GM10248 (cell line): ENCODE measurements around the gene CST6.

ENCODE experiments used
- CTCF ChIA-PET: fragments of 300-600 bp; sonication (Branson Sonifier 250); formaldehyde crosslinking; extraction: SDS; loops from one replicate; lab custom pipeline; 2021; ENCODE audit warnings: antibody characterized with exemption; lab: Yijun Ruan, JAX
- POLR2A ChIA-PET: fragments of 350-650 bp; sonication (Branson Sonifier 250); formaldehyde crosslinking; extraction: SDS; loops from one replicate; lab custom pipeline; 2020; ENCODE audit warnings: antibody characterized with exemption; lab: Yijun Ruan, JAX
- DNase-seq: peaks from one replicate; pipeline ENCODE4 v3.0.0; 2012; ENCODE audit errors: extremely low spot score
- TF ChIP-seq, protein P1 (sequence below): IDR thresholded peaks from 2 replicates; pipeline ENCODE4 v1.5.1; 2012; ENCODE audit warnings: mild to moderate bottlenecking, low read depth; ENCODE audit errors: extremely low read depth, missing control alignments, control extremely low read depth

The CST6 gene

DNA sequence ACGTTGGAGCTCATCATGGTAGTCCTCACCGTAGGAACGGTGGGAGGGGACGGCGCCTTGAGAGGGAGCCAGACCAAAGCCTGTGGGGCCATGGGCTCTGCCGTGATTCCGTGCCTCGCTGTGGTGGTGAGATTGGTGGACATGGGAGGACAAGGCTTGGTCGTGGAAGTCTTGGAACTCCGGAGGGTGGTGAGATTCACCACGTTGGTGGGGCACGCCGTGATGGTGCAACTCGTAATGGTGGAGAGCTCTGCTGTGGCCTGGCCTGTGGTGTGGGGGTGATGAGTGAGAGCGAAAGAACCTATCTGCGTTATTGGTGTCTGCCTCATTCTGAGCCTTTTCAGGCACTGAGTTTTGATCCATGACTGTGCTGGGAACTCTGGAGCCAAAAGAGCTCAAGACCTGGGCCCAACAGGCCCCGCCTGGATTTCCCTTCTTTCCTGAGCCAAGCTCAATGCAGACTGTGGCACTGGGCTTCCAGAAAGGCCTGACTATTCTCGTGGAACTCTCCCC lies 14.3 kb downstream of the CST6 start, which contains the start of gene CATSPER1:
Gene CATSPER1, minus strand, starts transcription at position 463 of the 513 bp plus-strand sequence. Its CDS starts 100 bp downstream, at position 363.
- ChIA-PET POLR2A (no interaction called here), CTCF (interaction anchor here (1.5 to 3.8 kb wide), 3 partner anchors 19 to 141 kb away, joined by 3 to 25 read pairs (median 10); no protein-coding TSS in a partner anchor)
- TF ChIP-seq, protein P1, sequence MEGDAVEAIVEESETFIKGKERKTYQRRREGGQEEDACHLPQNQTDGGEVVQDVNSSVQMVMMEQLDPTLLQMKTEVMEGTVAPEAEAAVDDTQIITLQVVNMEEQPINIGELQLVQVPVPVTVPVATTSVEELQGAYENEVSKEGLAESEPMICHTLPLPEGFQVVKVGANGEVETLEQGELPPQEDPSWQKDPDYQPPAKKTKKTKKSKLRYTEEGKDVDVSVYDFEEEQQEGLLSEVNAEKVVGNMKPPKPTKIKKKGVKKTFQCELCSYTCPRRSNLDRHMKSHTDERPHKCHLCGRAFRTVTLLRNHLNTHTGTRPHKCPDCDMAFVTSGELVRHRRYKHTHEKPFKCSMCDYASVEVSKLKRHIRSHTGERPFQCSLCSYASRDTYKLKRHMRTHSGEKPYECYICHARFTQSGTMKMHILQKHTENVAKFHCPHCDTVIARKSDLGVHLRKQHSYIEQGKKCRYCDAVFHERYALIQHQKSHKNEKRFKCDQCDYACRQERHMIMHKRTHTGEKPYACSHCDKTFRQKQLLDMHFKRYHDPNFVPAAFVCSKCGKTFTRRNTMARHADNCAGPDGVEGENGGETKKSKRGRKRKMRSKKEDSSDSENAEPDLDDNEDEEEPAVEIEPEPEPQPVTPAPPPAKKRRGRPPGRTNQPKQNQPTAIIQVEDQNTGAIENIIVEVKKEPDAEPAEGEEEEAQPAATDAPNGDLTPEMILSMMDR, result no peak
- no peak for DNase-seq

DNA sequence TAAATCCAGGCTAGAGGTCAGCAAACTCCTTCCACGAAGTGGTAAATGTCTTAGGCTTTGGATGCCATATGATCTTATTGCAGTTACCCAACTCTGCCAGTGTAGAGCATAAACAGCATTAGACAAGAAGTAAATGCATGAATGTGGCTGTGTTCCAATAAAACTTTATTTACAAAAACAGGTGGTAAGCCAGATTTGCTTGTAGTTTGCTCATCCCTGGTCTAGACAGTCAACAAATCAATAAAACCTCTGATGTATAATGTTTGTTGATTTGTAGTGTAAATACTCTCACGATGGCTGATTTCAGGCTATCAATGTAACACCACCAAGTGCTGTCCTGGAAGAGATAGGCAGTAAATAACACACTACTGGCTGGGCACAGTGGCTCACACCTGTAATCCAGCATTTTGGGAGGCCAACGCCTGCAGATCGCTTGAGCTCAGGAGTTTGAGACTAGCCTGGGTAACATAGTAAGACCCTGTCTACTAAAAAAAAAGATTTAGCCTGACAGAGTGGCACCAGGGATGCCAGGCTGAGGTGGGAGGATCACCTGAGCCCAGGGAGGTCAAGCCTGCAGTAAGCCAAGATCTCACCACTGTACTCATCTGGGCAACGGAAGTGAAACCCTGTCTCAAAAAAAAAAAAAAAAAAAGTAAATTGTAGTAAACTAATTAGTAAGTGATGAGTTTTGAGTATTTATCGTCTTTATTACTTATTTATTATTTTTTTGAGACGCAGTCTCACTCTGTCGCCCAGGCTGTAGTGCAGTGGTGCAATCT lies 21.3 kb downstream of the CST6 start:
- ChIA-PET CTCF (interaction anchor here (8.0 kb wide), 1 partner anchor 13 kb away, joined by 52 read pairs; no protein-coding TSS in a partner anchor), POLR2A (no interaction called here)
- no peak for DNase-seq
- TF ChIP-seq, protein P1, result no peak

GRCh38 chr11:66035653-66036333 lies 24.0 kb downstream of the CST6 start:
- no peak for DNase-seq
- ChIA-PET POLR2A (no interaction called here), CTCF (interaction anchor here (0.6 to 8.0 kb wide), 6 partner anchors 10 to 324 kb away, joined by 3 to 52 read pairs (median 4); partner anchors contain the start of genes KAT5 and SF3B2)
- TF ChIP-seq, protein P1, result no peak

DNA sequence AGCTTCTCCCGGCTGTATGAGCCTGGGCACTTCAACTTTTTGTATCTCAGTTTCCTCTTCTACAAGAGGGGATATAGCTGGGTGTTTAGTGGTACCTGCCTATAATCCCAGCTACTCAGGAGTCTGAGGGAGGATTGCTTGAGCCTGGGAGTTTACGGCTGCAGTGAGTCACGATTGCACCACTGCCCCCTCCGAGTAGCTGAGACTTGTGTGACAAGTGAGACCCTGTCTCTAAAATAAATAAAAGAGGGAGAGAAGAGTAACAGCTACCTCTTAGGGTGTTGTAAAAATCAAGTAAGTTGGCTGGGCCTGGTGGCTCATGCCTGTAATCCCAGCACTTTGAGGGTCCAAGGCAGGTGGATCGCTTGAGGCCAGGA lies 24.5 kb downstream of the CST6 start:
- POLR2A ChIA-PET, result no interaction called here
- TF ChIP-seq, protein P1, result no peak
- no peak for DNase-seq
- CTCF ChIA-PET, result interaction anchor here (0.6 to 8.0 kb wide), 6 partner anchors 10 to 325 kb away, joined by 3 to 52 read pairs (median 4); partner anchors contain the start of genes KAT5 and SF3B2

GRCh38 chr11:66037327-66037726 lies 25.5 kb downstream of the CST6 start:
- POLR2A ChIA-PET, result no interaction called here
- TF ChIP-seq, protein P1, result no peak
- DNase-seq, result no peak
- CTCF ChIA-PET, result interaction anchor here (1.3 to 8.0 kb wide), 5 partner anchors 9 to 185 kb away, joined by 3 to 52 read pairs (median 5); no protein-coding TSS in a partner anchor

DNA sequence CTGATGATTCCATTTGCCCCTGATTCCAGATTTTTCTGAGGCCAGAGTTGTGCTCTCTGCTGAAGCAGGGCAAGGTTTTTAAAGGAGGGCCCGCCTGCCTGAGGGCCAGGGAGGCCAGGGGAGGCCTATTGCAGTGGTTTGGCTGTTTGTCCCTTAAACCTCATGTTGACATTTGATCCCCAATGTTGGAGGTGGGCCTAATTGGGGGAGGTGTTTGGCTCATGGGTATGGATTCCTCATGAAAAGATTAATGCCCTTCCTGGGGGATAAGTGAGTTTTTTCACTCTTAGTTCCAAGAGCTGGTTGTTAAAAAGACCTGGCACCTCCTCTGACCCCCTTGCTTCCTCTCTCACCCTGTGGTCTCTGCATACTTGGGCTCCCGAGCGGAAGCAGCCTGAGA lies 28.0 kb downstream of the CST6 start:
- TF ChIP-seq, protein P1, result no peak
- ChIA-PET POLR2A (no interaction called here), CTCF (interaction anchor here (2.0 to 8.0 kb wide), 2 partner anchors 6 to 13 kb away, joined by 6 to 52 read pairs; partner anchors contain the start of gene SF3B2)
- DNase-seq, result no peak
